Adrenal gland (tissue), 12 donors: ENCODE measurements around the gene CSNK1A1. TPM values are rescaled to one million over a fixed set of nuclear protein-coding genes. Genes with fewer than 3 reads are reported as not detected.

Experiments used
- DNase-seq, 7 donors: peaks; one replicate each; pipeline ENCODE4 v3.0.0-alpha.2; 2019 to 2020
- H3K27ac ChIP-seq, 5 donors: fragments of 200-600 bp; sonication (generic) in 4 of 5; 1 replicate in 3 of 5; 2 replicates in 2 of 5; pipeline versions ENCODE4 v1.5.1 to v1.8.0; 2016 to 2020; ENCODE audit warnings: mild to moderate bottlenecking in 1 of 5
- H3K27me3 ChIP-seq: fragments of 200-600 bp; 2 replicates; pipeline ENCODE4 v1.8.0; 2021
- H3K36me3 ChIP-seq, 2 donors: fragments of 200-600 bp; replicated peaks in 1 of 2; 1 replicate in 1 of 2; 2 replicates in 1 of 2; pipeline versions ENCODE4 v1.5.1 to v1.8.0; 2018 to 2022
- H3K4me1 ChIP-seq, 2 donors: fragments of 200-600 bp; replicated peaks in 1 of 2; 1 replicate in 1 of 2; 2 replicates in 1 of 2; pipeline versions ENCODE4 v1.5.1 to v1.8.0; 2018 to 2021
- H3K4me3 ChIP-seq, 4 donors: fragments of 200-600 bp; sonication (generic) in 3 of 4; one replicate each; pipeline ENCODE4 v1.5.1; 2016 to 2018
- H3K9me3 ChIP-seq, 3 donors: fragments of 200-600 bp; sonication (generic) in 1 of 3; replicated peaks in 1 of 3; 1 replicate in 2 of 3; 2 replicates in 1 of 3; pipeline versions ENCODE4 v1.5.1 to v1.8.0; 2016 to 2021
- CTCF ChIP-seq, 6 experiments: fragments of 450-650 bp in 4 of 6; fragments of 200-600 bp in 2 of 6; sonication (generic) in 1 of 6; IDR thresholded peaks; 1 replicate in 5 of 6; 2 replicates in 1 of 6; pipeline versions ENCODE4 v1.5.1 to v1.8.0; 2016 to 2021; ENCODE audit warnings: antibody characterized with exemption in 6 of 6, mild to moderate bottlenecking in 2 of 6, moderate library complexity in 1 of 6
- POLR2A ChIP-seq, 2 donors: fragments of 450-650 bp; IDR thresholded peaks; one replicate each; pipeline ENCODE4 v1.6.1; 2017; ENCODE audit warnings: antibody characterized with exemption in 2 of 2, mild to moderate bottlenecking in 2 of 2, moderate library complexity in 1 of 2
- WGBS, 4 donors: extraction: QIAGEN DNeasy Blood & Tissue Kit in 2 of 4; methylation state at CpG; one replicate each; pipeline versions ENCODE4 v1.1.5 to v1.1.7; 2013 to 2017; 5-methylcytosine and 5-hydroxymethylcytosine counted together
- intact Hi-C, 2 donors: fragments of 100-400 bp; cut with DNase I; formaldehyde crosslinking; loops; one replicate each; pipeline versions ENCODE4 v1.14.1 to v1.15.0; 2022 to 2023
- polyA plus RNA-seq, 3 donors: library from polyadenylated mRNA; stranded (reverse); fragments of 200-250 nt in 2 of 3; fragments of 350-450 nt in 1 of 3; fragmentation: Illumina TruSeq in 1 of 3; extraction: RNeasy Lipid Tissue Mini Kit (QIAGEN cat#74804) in 1 of 3; gene quantifications; one replicate each; pipeline ENCODE4 v1.2.3, GENCODE V29; 2013 to 2014
- total RNA-seq, 9 donors: library from RNA; depleted of rRNA in 4 of 9; stranded (reverse); fragments of >200 nt in 4 of 9; fragments of 120-200 nt in 1 of 9; fragmentation: NEBNext Ultra II Directional in 1 of 9; extraction: Animal tissue kit (Norgen Biotek cat#: 25700) in 1 of 9; gene quantifications; one replicate each; pipeline versions ENCODE4 v1.1.0 to v1.2.4, GENCODE V29; 2013 to 2023
- donor health status: healthy with polysubstance abuse.
- donor health status: Bipolar disorder and iron deficiency.
- donor health status: DM: yes; HTN: yes; CAD: no.
- donor health status: DM: no; HTN: no; CAD: no.
- donor health status: DM: no; HTN: no; CAD: no.
- donor health status: DM: yes; HTN: yes; CAD: no.

Gene CSNK1A1
- total and polyA plus RNA-seq, 12 donors: 51.0 to 301 (median 220) TPM

- DNase-seq: no peak
- no peaks in the 10 kb centered on the region for H3K27me3 ChIP-seq
- no peak overlapping the region for H3K27ac ChIP-seq
- TF ChIP-seq CTCF (IDR thresholded peaks at IDR 0.05) (no peak), POLR2A (IDR thresholded peaks at IDR 0.05) (no peak)
- no peak overlapping the region for H3K4me3 ChIP-seq
- WGBS, 4 donors: 78 to 89% (median 83%) methylated on average over 2 of the region's 2 CpGs
- peaks cover 0 to 92% of the 10 kb centered on the region in 2 donors for H3K36me3 ChIP-seq
- H3K4me1 ChIP-seq: no peaks in the 10 kb centered on the region
- H3K9me3 ChIP-seq: no peaks in the 10 kb centered on the region
- intact Hi-C loops: no loop called here
Measured at GRCh38 chr5:149504677-149505076, 46.6 kb downstream of the CSNK1A1 start.

- intact Hi-C loops: no loop called here
- 91 to 96% (median 94%) methylated on average over 2 of the region's 2 CpGs for WGBS, 4 donors
- H3K9me3 ChIP-seq: no peaks in the 10 kb centered on the region
- no peaks in the 10 kb centered on the region for H3K4me1 ChIP-seq
- peaks cover 0 to 85% of the 10 kb centered on the region in 2 donors for H3K36me3 ChIP-seq
- no peak overlapping the region for H3K27ac ChIP-seq
- TF ChIP-seq POLR2A (IDR thresholded peaks at IDR 0.05) (no peak), CTCF (IDR thresholded peaks at IDR 0.05) (no peak)
- H3K27me3 ChIP-seq: no peaks in the 10 kb centered on the region
- H3K4me3 ChIP-seq: no peak overlapping the region
- DNase-seq: no peak
Measured at GRCh38 chr5:149503006-149503405, 48.2 kb downstream of the CSNK1A1 start.

GRCh38 chr5:149500922-149501582 lies 50.2 kb downstream of the CSNK1A1 start:
- no peaks in the 10 kb centered on the region for H3K9me3 ChIP-seq
- no peak for DNase-seq
- 74 to 80% (median 77%) methylated on average over 5 of the region's 5 CpGs for WGBS, 4 donors
- intact Hi-C loops: no loop called here
- no peaks in the 10 kb centered on the region for H3K27me3 ChIP-seq
- TF ChIP-seq CTCF (IDR thresholded peaks at IDR 0.05) (no peak), POLR2A (IDR thresholded peaks at IDR 0.05) (no peak)
- no peak overlapping the region for H3K4me3 ChIP-seq
- peaks cover 0 to 3% of the 10 kb centered on the region in 2 donors for H3K4me1 ChIP-seq
- H3K27ac ChIP-seq: no peak overlapping the region
- peaks cover 0 to 75% of the 10 kb centered on the region in 2 donors for H3K36me3 ChIP-seq

GRCh38 chr5:149498724-149499336 lies 52.4 kb downstream of the CSNK1A1 start:
- WGBS, 4 donors: 91 to 97% (median 95%) methylated on average over 1 of the region's 1 CpG
- no peaks in the 10 kb centered on the region for H3K27me3 ChIP-seq
- no peaks in the 10 kb centered on the region for H3K9me3 ChIP-seq
- peaks cover 0 to 60% of the 10 kb centered on the region in 2 donors for H3K36me3 ChIP-seq
- H3K4me3 ChIP-seq: no peak overlapping the region
- intact Hi-C loops: loop anchor here in 1 of 2 donors (10.0 kb wide), 1 partner anchor 46 kb away; no protein-coding TSS in a partner anchor
- H3K27ac ChIP-seq: no peak overlapping the region
- H3K4me1 ChIP-seq: peaks cover 0 to 3% of the 10 kb centered on the region in 2 donors
- TF ChIP-seq POLR2A (IDR thresholded peaks at IDR 0.05): no peak
- no peak for TF ChIP-seq CTCF (IDR thresholded peaks at IDR 0.05)
- DNase-seq: no peak
